Activated CD4-positive, alpha-beta T cell treated with anti-CD3 and anti-CD28 coated beads, Interleukin-2, amount 50 U/mL, for 1 hour (primary cell): ENCODE data around the gene TRABD2B.

ENCODE experiments used
- DNase-seq: peaks from one replicate; pipeline ENCODE4 v3.0.0-alpha.2; 2020

Gene TRABD2B

DNA sequence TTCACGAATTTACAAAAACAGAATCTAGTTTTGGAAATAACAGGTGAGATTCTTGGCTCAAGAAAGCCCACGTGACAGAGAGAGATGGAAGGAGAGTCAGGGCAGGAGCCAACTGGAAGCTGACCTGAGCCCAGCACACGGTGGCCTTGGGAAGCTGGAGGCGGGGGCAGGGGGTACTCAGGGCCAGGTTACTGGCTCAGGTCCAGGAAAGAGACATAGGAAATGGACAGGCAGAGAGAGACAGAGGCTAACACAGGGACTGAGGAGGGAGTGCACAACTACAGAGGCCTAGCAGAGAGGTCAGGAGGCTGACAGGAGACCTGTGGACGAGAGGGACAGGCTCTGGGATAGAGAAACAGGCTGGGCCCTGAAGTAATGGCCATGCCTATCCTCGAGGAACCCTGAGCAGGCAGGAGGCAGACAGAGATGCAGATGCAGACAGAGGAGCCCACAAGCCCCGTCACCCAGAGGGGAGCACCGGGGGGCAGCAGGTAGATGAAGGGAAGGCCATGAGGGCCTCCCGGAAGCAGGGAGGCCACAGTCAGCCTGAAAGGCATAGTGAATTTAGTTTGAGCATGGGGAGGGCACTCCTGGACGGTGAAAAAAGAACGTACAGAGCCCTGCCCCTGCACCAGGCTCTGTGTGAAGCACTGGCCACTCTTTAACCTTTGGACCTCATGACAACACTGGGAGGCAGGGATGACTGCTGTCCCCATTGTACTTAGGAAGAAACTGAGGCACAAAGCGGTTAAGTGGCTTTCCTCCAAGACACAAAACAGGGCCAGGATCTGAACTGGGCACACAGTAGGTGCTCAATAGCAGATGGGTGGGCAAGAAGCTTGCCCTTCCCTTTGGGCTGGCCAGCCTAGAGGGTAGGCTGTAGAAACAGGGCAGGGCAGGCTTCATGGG lies 230.1 kb downstream of the TRABD2B start:
- no peak for DNase-seq

DNA sequence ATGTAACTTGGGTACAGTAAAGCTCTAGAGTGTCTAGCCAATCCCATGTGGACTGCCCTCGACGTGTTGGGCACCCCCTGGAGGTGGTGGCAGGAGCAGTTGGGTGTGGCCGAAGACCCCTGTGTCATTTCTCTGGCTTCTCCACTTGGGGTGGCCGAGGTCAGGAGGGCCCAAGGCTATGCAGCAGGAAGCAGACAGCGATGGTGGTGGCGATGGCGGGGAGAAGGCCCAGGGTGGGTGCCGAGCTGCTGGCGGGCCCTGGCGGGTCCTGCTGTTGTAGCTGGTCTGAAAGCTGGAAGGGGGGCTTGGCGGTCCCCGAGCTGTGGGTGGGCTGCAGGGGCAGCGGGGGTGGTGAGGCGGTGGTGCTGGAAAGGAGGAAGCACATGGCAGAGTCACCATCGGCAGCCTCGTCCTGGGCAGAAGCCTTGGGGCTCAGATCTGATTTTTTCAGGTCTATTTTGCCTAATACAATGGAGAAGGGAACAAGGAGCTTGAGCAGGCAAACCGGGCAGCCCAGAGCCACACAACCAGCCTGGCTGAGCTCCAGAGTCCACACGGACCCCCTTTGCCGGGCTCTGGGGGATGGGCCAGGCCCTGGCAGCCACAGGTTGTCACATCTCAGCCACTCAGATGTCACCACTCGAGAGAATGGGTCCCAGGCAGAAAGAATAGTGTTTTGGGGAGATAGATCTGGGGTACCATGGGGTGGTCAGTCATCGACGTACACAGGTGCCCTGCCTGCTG lies 231.3 kb downstream of the TRABD2B start:
- no peak for DNase-seq

DNA sequence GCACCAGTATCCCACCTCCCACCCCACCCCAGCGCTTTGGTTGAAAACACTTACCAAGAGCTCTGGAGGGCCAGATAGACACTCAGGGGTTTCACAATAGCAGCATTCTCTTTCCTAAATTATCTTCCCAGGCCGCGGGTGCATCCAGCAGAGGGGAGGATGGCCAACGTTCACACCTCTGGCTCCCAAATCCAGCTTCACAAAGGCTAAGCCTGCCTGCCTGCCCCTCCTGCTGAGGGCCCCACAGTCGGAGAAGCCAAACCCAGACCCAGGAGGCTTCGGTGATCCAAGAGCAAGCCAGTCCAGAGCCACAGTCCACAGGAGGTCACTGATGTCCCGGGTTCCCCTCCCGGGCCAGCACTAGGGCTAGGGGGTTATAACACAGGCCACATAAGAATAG lies 231.9 kb downstream of the TRABD2B start:
- DNase-seq: no peak

DNA sequence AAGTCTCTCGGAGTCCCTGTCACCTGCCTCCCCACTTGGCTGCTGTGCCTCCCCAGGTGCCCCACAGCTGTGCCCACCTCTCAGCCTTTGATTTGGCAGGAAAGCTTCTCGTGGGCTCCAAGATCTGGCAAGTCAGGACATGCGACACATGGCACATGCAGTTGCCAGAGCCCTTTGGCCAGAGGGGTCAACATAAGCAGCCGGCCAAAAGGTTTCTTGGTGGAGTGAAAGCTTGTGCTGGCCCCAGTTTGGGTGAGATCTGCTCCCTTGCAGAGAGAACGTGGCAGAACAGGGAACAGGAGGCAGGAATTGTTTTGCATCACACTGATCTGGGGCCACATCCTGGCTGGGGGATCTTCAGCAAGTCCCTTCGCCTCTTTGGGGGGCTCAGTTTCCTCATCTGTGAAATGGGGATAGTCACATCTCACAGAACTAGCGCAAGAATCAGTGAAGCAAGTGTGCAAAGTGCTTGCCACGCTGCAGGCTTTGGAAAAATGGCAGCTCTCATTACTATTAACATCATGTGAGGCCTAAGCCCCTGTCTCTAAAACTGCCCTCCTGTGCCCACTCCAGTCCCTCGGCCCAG lies 232.6 kb downstream of the TRABD2B start:
- no peak for DNase-seq

DNA sequence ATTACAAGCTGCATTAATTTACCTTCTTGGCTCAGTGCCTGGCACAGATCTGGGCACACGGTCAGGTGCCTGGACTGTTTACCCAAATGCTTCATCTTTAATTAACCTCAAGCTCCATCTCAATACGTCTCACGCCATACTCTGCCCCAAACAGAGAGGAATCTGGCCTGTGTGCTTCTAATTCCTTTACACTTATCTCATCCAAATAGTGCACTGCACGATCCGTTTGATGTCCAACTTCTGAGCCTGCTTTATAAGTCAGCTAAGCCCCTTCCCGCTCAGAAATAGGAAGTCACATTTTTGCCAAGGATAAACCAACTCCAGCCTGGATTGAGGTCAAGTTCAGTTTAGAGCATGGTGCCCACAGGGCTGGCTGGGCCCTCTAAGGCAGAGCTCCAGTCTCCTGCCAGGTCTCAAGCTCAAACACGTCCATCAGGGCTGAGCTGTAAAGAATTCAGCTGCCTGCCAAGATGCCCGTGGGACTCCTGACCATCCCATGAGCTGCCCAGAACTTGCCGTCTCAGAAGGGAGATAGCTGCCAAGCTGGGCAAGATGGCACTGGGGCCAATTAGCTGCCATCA lies 233.5 kb downstream of the TRABD2B start:
- DNase-seq: no peak

DNA sequence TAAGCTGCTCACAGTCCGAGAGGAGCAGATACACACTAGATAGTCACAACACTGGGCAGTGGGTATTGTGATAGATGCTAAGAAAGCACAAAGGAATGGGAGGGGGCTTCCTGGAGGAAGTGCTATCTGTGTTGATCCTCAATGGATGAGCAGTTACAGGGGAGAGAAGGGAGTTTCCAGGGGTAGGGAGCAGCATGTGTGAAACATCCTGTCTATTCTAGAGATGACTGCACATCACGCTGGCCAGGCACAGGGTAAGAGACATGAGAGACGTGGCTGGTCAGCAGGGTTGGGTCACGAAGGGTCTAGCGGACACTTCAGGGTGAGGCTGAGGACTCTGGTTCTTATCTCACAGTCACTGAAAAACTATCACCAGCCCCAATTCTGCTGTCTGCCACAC lies 235.2 kb downstream of the TRABD2B start:
- DNase-seq: no peak

DNA sequence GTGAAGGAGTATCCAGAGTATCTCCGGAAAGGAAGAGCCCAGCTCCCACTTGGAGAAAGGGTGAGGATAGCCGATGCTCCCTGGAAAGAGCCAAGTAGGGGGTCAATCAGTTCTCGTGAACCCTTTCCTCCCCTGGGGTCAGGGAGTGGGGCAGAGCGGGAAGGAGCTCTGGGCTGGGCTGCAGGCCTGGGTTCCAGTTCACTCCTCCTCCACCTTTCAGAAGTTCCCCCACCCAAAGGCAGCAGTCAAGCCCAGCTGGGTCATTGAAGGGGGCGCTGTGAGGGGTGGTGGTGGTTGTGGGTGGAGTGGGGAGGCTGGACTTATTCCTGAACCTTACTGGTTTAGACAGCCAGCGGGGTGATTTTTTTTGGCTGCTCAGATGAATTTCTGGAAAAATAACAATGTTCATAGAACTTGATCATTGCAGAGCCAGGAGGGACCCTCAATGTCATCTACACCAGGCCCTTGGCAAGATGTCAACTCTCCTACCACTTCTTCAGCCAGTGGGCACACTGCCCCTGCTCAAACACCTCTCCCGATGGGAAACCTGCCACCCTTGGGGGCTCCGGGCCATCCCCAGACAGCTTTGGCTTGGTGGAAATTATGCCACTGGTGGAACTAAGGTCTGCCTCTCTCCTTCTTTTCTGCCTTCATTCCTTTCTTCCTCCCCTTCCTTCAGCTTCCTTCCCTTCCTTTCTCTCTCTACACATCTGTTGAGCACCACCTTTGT lies 235.8 kb downstream of the TRABD2B start:
- DNase-seq: no peak

DNA sequence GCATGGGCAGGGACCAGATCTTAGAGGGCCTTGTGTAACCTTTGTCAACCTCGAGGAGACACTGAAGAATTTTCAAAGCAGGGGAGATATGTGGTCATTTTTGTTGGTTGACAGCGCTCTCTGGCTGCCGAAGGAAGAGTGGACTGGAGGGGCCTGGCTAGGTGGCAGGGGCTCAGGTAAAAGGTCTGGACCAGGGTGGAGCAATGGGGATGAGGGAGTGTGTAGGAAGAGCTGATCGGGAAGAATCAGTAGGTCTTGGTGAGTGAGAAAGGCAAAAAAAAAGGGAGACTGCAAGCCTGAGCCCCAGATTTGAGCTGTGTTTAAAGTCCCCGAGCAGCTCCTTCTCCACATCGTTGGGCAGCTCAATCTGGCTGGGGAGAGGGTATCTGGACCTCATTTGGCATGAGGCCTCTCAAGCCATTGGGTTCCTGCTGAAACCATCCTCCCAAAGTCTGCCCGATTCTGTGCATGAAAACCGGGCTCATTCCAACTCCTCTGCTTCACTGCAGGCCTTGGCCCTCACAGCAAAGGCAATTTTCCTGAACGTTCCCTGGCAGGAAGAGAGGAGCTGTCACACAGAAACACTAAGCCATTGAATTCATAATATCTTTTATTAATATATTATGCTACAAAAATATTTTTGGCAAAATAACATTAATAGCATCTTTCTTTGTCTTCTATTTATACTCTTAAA lies 237.1 kb downstream of the TRABD2B start:
- DNase-seq: no peak

DNA sequence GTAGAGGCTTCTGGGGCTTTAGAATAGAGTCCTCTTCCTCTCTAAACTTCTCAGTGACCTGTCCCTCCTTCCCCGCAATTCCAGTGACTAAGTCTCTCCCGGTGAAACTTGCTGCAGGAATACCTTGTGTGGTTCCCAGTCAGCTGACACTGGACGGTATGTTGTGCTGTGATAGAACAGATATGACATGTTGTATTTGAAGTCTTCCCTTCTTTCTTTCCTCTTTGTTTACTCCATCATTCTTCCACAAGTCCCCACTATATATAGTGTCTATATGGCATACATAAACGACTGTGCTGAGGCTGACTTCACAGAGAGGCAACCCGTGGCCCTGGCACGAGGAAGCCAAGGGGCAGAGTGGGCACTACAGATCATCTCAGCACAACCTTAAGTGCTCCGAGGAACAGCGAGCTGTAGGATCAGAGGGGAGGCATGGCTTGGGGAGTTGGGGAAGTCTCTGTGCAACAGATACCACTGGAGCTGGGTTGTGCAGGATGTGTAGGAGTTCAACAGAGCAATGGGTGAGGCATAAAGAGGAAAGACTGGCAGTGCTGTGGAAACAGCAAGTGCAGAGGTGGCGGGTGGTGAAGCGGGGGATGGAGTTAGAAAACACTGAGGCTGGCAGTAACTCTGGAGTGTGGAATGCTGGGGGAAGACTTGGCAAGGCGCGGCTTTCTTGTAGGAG lies 237.8 kb downstream of the TRABD2B start:
- DNase-seq: no peak

DNA sequence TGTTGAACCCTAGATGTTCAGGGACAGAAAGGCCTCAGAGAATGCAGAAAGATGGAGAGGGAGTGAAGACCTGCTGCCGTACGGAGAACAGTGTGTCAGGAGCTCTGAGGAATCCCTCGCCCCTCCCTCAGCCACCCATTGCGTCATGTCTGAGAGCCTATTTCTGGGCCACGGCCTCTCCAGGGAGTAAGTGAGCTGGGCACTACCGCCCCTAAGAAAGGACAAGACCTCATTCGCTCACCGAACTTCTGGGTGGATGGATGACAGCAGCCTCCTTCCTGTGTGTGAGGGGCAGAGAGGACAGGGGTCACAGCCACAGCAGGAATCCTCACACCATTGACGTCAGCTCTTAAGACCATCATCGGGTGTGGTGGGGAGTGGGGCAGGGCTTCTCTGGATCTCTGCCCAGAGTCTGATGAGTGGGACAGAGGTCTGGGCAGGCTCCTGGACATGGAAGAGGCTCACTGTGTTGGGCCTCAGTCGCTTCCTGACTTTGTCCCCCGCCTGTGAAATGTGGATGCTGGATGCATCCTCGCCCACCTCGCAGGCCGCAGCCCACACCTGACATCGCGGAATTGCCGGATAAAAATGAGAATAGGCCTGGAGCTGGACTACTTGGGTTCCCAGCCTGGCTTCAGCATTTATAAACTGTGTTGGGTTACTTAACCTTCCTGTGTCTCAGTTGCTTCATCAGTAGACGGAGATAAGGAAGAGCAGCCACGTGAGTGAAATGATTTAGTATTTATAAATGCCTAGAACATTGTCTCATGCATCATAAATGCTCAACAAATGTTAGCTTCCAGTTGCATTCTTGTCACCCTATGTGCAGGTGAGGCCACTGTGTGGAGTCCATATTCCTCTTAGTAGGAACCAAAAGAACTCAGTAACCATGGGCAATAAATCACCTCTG lies 238.6 kb downstream of the TRABD2B start:
- DNase-seq: no peak

DNA sequence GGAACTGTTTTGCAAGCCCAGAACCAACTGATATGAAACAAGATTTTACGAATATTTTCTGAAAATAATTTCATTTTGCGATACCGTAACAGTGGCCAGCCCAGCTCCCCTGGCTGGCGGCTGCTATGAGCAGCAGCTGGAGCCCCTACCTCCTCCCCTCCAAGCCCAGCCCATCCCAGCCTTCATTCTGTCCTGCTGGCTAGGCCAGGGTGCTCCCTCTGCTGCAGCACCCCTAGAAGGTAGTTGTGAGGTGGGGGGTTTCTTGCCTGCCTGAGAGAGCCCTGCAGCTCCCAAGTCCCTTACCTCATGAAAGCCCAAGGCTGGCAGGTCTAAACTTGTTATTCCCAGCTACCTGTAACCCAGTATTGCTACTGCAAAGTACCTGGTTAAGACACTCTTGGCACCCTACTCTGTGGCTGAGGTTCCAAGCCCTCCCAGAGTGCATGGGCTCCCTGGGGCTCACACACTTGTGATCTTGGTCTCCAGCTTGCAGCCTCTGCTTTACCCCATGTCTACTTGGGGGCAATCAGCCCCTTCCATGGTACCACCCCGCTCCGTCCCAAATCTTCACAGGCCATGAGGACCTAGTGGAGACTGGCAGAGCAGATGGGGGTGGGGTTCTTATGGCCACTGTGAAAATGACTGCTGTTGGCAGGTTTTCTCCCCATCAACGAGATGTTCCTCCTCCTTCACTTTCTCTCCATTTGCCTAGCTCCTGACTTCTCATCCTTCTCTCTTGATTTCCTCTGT lies 239.8 kb downstream of the TRABD2B start:
- no peak for DNase-seq

DNA sequence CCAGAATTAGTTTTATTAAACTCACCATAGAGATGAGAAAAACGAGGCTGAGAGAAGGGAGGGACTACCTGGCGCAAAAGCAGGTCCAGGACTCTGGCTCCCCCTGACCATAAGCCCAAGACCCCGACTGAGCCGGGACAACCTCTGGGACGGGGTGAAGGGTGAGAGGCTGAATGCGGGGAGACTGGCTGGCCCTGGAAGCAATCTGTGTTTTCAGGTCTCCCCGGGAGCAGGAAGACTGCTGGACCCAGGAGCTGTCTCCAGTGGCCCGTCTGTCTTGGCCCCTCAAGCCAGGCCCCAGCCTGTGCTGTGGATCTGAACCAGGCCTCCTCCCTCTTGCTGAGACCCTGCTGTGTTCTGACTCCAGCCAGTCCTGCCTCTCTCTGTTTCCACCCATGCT lies 240.8 kb downstream of the TRABD2B start:
- no peak for DNase-seq

DNA sequence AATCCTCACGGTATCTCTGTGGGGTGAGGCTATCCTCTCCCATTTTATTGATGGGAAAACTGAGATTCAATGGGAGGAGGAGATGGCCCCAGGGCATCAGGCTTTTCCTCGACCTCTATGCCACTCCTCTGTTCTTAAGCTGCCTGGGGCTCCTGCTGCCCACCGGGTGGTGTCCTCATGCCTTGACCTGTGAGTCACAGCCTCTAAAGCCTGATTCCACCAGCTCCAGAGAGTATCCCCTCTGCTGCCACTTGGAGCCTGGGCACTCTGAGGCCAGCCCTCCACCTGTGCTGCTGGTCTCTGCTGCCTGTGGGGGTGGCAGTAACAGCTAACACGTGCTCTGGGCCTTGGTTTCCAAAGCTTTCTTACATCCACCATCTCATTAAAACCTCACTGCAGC lies 241.2 kb downstream of the TRABD2B start:
- DNase-seq: no peak

DNA sequence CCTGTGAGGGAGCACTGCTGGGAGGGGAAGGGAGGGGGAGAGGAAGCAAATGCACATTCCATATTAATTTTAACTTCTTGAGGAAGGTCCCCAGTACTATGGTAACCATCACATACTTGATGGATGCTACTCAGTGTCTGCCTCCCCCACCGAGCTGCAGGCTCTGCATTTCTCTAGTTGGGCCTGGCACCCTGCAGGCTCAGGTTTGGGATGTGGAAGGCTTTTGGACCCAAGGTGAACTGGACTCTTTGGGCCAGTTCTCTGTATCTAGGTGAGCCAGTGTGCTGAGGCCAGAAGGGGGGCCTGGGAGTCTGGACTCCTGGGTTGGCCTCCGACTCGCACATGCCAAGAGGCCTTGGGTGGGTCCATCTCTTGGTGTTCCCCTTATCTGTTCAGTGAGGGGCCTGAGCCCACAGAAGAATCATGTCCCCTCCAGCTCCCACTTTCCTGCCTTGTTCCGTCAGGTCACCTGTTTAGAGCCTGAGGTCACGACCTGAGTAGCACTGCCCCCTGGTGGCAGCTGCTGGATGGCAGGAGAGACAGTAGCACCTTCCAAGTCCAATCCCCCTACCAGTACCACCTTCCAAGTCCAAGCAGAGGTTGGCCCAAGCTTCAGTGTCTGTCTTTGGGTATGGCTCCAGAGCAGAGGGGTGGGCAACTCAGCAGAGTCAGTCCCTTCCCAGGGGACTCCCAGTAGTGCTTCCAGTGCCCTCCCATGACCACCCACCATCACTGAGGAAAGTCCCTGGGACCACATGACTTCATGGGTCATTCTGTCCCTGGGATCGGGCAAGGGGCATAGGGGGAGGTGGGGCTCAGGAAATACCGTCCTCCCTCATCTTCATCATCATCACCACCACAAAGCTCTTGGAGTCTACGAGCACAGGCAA lies 241.8 kb downstream of the TRABD2B start:
- peak; percentile 41 for DNase-seq

DNA sequence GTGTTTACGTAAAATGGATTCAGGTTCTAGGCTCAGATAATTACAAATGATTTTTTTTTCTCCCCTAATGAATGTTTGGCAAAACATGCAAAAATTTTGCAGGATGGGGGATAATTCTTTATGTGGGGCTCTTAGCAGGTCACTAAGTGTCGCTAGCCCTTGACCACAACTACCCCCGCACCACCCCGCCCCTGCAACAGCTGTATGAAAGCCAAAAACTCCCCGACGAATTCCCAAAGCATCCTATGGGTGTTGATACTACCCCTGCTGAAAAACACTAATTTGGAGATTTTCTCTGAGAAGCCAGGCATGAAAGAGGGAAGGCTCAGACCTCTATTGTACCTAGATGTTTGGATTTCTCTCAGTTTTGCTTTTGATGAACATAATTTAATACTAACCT lies 243.0 kb downstream of the TRABD2B start:
- DNase-seq: no peak

DNA sequence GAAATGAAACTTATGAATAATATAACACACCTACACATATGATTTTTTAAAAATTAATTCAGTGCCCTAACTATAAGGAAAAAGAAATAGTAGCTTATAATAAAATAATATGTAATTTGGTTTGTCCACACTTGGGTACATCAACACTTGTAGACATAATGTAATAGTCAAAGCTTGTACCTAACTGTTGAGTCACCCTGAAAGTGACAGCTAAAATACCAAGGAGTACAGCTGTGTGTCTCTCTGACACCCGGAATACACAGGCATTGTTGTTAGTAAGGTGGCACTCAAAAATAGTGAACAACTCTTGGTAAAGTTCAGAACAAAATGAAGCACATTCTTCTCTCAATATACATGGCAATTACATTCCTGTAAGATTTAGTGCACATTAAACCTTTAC lies 243.4 kb downstream of the TRABD2B start:
- no peak for DNase-seq

DNA sequence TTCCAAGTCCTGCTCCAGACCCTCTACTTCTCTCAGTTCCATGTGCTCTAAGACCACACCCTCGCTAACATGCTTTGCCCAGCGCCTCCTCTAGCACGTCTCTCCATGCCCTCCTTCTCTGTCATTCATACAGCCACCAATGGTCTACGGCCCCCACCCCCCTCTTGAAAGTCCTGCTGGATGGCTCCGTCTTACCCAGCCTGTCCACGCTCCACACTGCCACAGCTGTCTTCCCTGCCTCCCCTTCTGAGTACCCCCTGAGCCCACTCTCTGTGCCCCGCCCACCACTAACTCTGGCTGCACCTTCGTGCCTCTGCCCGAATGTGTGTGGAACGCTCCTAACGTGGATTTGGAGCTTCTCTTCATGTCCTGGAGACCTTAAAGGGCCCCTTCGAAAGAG lies 244.6 kb downstream of the TRABD2B start:
- no peak for DNase-seq

DNA sequence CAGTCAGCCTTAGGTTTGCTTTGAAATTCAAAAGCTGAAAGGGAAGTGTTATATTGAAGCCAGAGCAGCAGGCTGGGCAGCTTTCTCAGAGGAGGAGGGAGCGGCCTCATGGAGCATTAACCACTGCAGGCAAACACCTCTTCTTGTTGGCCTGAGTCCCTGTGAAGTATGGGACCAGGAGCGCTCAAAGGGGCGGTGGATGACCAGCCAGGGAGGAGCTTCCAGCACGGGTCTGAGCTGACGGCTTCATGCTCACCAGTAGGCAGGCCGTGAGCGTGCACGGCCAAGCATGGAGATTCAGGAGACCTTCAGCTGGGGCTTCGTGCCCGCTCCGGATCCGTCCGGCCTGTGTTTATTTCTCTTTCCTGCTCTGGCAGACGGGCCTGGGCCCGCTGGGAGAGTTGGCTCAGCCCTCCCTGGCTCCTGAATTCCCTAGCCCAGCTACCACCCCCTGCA lies 245.2 kb downstream of the TRABD2B start:
- DNase-seq: no peak

DNA sequence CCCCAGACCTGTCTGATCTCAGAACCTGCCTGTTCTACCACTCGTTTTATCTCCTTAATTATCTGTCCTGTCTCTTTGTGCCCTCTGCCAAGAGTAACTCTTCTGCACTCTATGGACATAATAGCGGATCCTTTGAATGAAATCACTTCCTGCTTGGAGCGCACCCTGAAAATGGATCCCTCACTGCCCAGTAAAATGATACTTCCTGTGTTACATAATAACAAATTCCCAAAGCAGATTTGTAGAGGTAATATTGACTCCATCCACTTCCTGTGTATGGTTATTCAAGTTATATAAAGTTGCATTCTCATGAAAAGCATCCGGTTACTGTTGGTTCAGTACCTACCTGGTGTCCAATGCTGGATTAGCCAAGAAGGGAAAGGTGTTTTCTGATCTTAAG lies 246.0 kb downstream of the TRABD2B start:
- no peak for DNase-seq
